ENCODE results near the gene HPS1.

GRCh38 chr10:98483658-98484057 lies 36.9 kb upstream of the HPS1 start:
- TF ChIP-seq CTCF (conservative IDR thresholded peaks at IDR 0.05; ENCODE audit: low read depth, low read length), result no peak
- no peak for TF ChIP-seq EZH2phosphoT487 (IDR thresholded peaks at IDR 0.05; ENCODE audit: borderline replicate concordance, low read length)
- TF ChIP-seq EZH2 (IDR thresholded peaks at IDR 0.05; ENCODE audit: low read length, unreplicated experiment), result no peak
